Stimulated activated CD8-positive, alpha-beta memory T cell treated with anti-CD3 and anti-CD28 coated beads, Interleukin-12 subunit alpha, Interleukin-12 subunit beta, amount 100 ng/mL, for 1 hour (primary cell): Measurements from ENCODE around the gene TSPY2.
"Not testable (repeated sequence)": the region's sequence is repeated elsewhere in the genome, so short reads cannot be mapped to it uniquely, and the experiment has no call there.

Source experiments
- DNase-seq: peaks from one replicate; pipeline ENCODE4 v3.0.0-alpha.2; 2020; ENCODE audit warnings: low read depth

Gene TSPY2

GRCh38 chrY:6245923-6246322 is at the start of gene TSPY2:
Gene TSPY2, plus strand, starts transcription at chrY:6246223. Its CDS starts 46 bp downstream, at chrY:6246269.
- DNase-seq, result not testable (repeated sequence)

- DNase-seq, result not testable (repeated sequence)
Observed at GRCh38 chrY:6209565-6209964, 36.5 kb upstream of the TSPY2 start.

- not testable (repeated sequence) for DNase-seq
Observed at GRCh38 chrY:6217045-6217444, 29.0 kb upstream of the TSPY2 start.

GRCh38 chrY:6269839-6270238 is 23.8 kb downstream of the TSPY2 start:
- not testable (repeated sequence) for DNase-seq
